Activated naive CD4-positive, alpha-beta T cell treated with anti-CD3 and anti-CD28 coated beads for 36 hours (primary cell): ENCODE data around the gene ABTB2. TPM values are rescaled to one million over a fixed set of nuclear protein-coding genes. Genes with fewer than 3 reads are reported as not detected.

ENCODE experiments used
- CTCF ChIA-PET: fragments of 350-600 bp; sonication (Branson Sonifier 250); formaldehyde crosslinking; loops from one replicate; lab custom pipeline; 2021; ENCODE audit warnings: antibody characterized with exemption; lab: Charles Lee
- DNase-seq: peaks from one replicate; pipeline ENCODE4 v3.0.0-alpha.2; 2020
- H3K27ac Mint-ChIP-seq: one replicate; pipeline ENCODE4 v1.8.0; 2021; ENCODE audit warnings: mild to moderate bottlenecking, mixed read lengths
- H3K27me3 Mint-ChIP-seq: one replicate; pipeline ENCODE4 v1.8.0; 2021; ENCODE audit warnings: low read depth, mixed read lengths
- H3K36me3 Mint-ChIP-seq: one replicate; pipeline ENCODE4 v1.8.0; 2021; ENCODE audit warnings: low read depth, mixed read lengths
- H3K4me1 Mint-ChIP-seq: one replicate; pipeline ENCODE4 v1.8.0; 2021; ENCODE audit warnings: low read depth, mixed read lengths
- H3K4me3 Mint-ChIP-seq: one replicate; pipeline ENCODE4 v1.8.0; 2021; ENCODE audit warnings: mild to moderate bottlenecking, moderate library complexity, mixed read lengths
- H3K9me3 Mint-ChIP-seq: one replicate; pipeline ENCODE4 v1.8.0; 2021; ENCODE audit warnings: mixed read lengths
- intact Hi-C: fragments of 100-400 bp; cut with micrococcal nuclease; formaldehyde crosslinking; loops from one replicate; pipeline ENCODE4 v1.15.1; 2023
- total RNA-seq, 2 experiments: library from RNA; stranded (reverse); gene quantifications; one replicate each; pipeline ENCODE4 v1.2.3, GENCODE V29; 2021

The ABTB2 gene
- total RNA-seq, 2 experiments from 2014 or later = 3.1 to 3.7 TPM

DNA sequence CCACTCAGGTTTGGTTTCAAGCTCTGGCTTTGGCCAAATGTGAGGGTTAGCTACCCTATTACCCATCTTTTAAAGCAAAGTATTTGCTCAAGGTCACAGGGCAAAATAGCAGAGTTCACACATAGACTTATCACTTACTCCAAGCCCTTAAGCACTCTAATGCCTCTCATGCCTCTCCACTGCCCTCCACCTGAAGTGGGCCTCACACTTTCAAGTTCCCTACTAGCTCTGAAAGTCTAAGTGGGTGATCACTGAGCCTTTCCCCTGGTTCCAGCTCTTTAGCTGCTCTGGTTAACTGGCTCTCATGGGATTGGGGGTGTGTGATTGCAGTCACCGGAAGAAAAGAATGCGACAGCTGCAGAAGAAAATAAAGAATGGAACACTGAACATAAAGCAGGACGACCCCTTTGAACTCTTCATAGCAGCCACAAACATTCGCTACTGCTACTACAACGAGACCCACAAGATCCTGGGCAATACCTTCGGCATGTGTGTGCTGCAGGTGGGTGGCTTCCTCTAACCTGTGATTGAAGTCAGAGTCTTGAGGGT is 246.0 kb downstream of the ABTB2 start:
- no peak for DNase-seq
- no peaks in the 10 kb centered on the region for H3K27me3 Mint-ChIP-seq
- intact Hi-C loops = no loop called here
- peaks cover 55% of the 10 kb centered on the region for H3K36me3 Mint-ChIP-seq
- CTCF ChIA-PET = no interaction called here
- H3K9me3 Mint-ChIP-seq = no peaks in the 10 kb centered on the region
- peaks cover 31% of the 10 kb centered on the region for H3K4me1 Mint-ChIP-seq
- no peak overlapping the region for H3K4me3 Mint-ChIP-seq
- H3K27ac Mint-ChIP-seq = no peak overlapping the region

DNA sequence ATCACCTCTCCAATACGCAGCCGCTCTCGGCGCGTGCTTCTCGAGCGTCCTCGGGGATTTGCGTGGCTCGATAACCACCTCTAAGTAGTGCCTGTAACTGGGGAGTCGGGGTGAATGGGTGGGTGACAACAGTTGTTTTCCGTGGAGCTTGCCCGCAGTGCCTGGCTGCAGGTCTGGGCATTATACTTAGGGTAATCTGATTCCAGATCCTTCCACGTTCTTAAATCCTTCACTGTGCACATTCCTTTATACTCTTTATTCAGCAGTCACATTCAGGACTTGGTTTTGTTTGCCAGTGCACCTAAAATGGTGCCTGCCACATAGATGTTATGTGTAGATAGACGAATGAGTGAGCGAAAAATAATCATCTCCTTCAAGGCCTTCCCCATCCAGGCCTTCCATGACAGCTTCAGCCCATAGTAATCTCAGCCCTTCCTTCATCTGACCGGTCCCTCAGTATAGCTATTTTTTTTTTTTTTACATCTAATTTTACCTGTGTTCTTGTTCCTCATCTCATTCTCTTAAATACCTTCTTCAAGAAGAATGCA is 251.8 kb downstream of the ABTB2 start:
- Mint-ChIP-seq H3K4me3 (peak overlapping the region; percentile 94), H3K4me1 (peaks cover 51% of the 10 kb centered on the region), H3K27me3 (no peaks in the 10 kb centered on the region), H3K27ac (peak overlapping the region; percentile 94), H3K36me3 (peaks cover 35% of the 10 kb centered on the region), H3K9me3 (no peaks in the 10 kb centered on the region)
- DNase-seq = no peak
- CTCF ChIA-PET = interaction anchor here (0.7 to 2.3 kb wide), 4 partner anchors 11 to 109 kb away, joined by 3 to 12 read pairs (median 4); no protein-coding TSS in a partner anchor
- intact Hi-C loops = loop anchor here (1.0 kb wide), 7 partner anchors 55 to 945 kb away; partner anchors contain the start of genes ABTB2, APIP, CAPRIN1 and CAT

- Mint-ChIP-seq H3K27ac (peak within 1 kb of the TSS; percentile 94), H3K4me3 (peak within 1 kb of the TSS; percentile 94), H3K27me3 (no peaks in the 10 kb centered on the region), H3K9me3 (no peaks in the 10 kb centered on the region), H3K4me1 (peaks cover 51% of the 10 kb centered on the region), H3K36me3 (peaks cover 37% of the 10 kb centered on the region)
- DNase-seq = peak; percentile 98
- intact Hi-C loops = loop anchor here (1.0 kb wide), 7 partner anchors 54 to 944 kb away; partner anchors contain the start of genes ABTB2, APIP, CAPRIN1 and CAT
- CTCF ChIA-PET = interaction anchor here (0.7 to 2.3 kb wide), 3 partner anchors 10 to 108 kb away, joined by 3 to 12 read pairs (median 4); no protein-coding TSS in a partner anchor
Measured at GRCh38 chr11:34105079-34105956, 252.5 kb downstream of the ABTB2 start, which contains the start of gene NAT10. NAT10 (plus strand) TSS chr11:34105629; CDS start chr11:34108226, 2,597 bp downstream.

GRCh38 chr11:34104680-34105078 is 253.1 kb downstream of the ABTB2 start:
- Mint-ChIP-seq H3K9me3 (no peaks in the 10 kb centered on the region), H3K4me3 (peak overlapping the region; percentile 94), H3K27ac (peak overlapping the region; percentile 94), H3K4me1 (peaks cover 48% of the 10 kb centered on the region), H3K36me3 (peaks cover 35% of the 10 kb centered on the region), H3K27me3 (no peaks in the 10 kb centered on the region)
- CTCF ChIA-PET = interaction anchor here (0.7 to 1.1 kb wide), 2 partner anchors 10 to 56 kb away, joined by 3 to 4 read pairs; no protein-coding TSS in a partner anchor
- intact Hi-C loops = loop anchor here (1.0 kb wide), 7 partner anchors 53 to 943 kb away; partner anchors contain the start of genes ABTB2, APIP, CAPRIN1 and CAT
- DNase-seq = no peak

Other genes with a start within 250 kb of the ABTB2 start
- gene CAT, start 80.9 kb upstream of the ABTB2 start, total RNA-seq = 10 to 100 TPM; 28.3 to 29.1 TPM
- not detected for gene ELF5, start 155.8 kb upstream of the ABTB2 start, total RNA-seq